H1 (cell line): Measurements from ENCODE around the gene PTCHD4.

ENCODE experiments used
- BACH1 ChIP-seq: IDR thresholded peaks from 2 replicates; pipeline ENCODE4 v1.6.1; 2012; ENCODE audit warnings: low read length, improper control_type of control experiment
- EZH2 ChIP-seq: fragments of 200-600 bp; sonication (generic); IDR thresholded peaks from 2 replicates; pipeline ENCODE4 v1.7.1; 2012; ENCODE audit warnings: low read depth, mild to moderate bottlenecking, moderate library complexity, low read length, inconsistent platforms; ENCODE audit not compliant: severe bottlenecking
- KDM5A ChIP-seq: fragments of 200-600 bp; IDR thresholded peaks from 2 replicates; pipeline ENCODE4 v1.7.1; 2012; ENCODE audit warnings: mild to moderate bottlenecking, low read length, inconsistent platforms, mixed read lengths
- MAFK ChIP-seq: IDR thresholded peaks from 2 replicates; pipeline ENCODE4 v1.6.1; 2012; ENCODE audit warnings: low read depth, mild to moderate bottlenecking, improper control_type of control experiment, low read length
- POLR2A ChIP-seq, 2 experiments: IDR thresholded peaks; 1 replicate in 1 of 2; 2 replicates in 1 of 2; pipeline ENCODE4 v1.6.1; 2011; ENCODE audit warnings: low read depth in 2 of 2, low read length in 2 of 2, mild to moderate bottlenecking in 2 of 2; ENCODE audit errors: control extremely low read depth in 1 of 2

DNA sequence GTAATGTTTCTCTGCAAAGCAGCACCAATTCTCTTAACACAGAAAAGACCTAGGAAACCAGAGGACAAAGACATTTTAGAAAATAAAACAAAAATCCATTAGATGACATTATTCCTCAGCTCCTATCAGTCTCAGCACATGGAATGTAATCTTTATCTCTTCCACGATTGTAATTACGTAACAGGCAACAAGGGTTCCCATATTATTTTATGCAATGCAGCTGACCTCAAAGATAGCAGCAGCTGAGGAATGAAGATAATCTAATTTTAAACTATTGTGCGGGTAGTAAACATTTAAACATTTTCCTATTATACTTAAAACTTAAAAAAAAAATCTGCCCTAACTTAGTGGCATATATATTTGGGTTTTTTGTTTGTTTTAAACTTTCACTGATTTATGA lies 33.0 kb upstream of the PTCHD4 start:
- TF ChIP-seq KDM5A (no peak), POLR2A (IDR thresholded peaks at IDR 0.05; ENCODE audit: control extremely low read depth in 1 of 2, low read depth in 2 of 2, low read length in 2 of 2) (no peak), BACH1 (no peak), MAFK (no peak), EZH2 (no peak)
